Stimulated activated CD4-positive, alpha-beta T cell treated with anti-CD3 and anti-CD28 coated beads, Interleukin-1b, Interleukin-23, amount 100 ng/mL, for 48 hours (primary cell): Measurements from ENCODE around the gene SRXN1.

Experiments used
- DNase-seq: peaks from one replicate; pipeline ENCODE4 v3.0.0-alpha.2; 2020

Gene SRXN1

DNA sequence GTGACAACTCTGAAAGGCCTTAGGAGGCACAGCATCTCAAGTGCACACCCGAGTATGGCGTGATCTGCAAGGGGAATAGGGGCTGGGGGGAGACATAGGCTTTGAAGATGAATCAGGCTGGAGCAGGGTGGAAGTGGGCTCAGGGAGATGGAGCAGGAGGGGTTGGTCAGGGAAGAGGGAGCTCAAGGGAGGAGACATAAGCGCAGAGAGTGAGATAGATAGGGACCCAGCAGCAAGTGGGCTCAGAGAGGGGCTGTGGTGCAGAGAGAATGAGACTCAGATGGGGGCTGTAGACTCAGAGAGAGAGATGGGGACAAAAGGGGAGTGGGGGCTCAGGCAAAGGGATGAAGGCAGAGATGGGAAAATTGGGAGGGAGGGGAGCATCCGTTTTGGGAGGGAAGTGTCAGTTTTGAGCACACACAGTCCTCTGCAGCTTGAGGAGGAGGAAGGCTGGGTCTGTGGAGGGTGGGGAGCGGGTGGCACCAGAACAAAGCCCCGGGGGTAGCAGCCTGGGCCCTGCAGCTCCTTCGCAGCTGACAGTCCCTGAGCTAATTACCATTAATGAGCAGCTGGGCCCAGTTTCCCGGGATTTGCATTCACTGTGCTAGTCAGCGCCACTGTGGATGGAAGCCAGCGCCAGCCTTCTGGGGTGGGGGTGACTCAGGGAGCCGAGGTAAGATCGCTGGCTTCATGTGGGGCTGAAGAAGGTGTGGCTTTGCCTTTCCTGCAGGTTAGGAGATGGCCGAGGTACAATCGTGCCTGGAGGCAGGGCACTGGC lies 18.7 kb downstream of the SRXN1 start:
- DNase-seq = no peak

- no peak for DNase-seq
Measured at GRCh38 chr20:631101-631500, 21.9 kb downstream of the SRXN1 start.

- DNase-seq = no peak
Measured at GRCh38 chr20:626579-626978, 26.4 kb downstream of the SRXN1 start.

DNA sequence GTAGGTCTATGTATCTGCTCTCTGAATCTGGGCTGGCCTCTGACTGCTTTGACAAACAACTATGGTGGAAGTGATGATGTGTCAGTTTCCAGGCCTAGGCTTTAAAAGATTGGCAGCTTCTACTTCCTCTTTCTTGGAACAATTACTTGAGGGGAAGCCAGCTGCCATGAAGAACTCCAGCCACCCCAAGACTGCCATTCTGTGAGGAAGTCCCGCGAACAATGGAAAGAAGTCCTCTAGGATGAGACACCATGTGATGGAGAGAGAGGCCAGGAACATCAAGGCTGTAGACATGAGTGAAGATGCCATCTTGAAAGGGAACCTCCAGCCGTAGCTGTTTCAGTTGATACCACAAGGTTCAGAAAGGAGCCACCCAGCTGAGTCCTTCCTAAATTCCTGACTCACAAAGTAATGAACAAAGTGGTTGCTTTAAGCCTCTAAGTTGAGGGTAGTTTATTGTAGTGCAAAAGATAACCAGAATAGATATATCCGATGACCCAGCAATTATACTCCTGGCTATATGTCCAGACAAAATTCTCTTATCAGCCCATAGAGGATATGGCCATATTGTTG lies 27.6 kb downstream of the SRXN1 start:
- no peak for DNase-seq

- no peak for DNase-seq
Measured at GRCh38 chr20:623704-624103, 29.3 kb downstream of the SRXN1 start.

DNA sequence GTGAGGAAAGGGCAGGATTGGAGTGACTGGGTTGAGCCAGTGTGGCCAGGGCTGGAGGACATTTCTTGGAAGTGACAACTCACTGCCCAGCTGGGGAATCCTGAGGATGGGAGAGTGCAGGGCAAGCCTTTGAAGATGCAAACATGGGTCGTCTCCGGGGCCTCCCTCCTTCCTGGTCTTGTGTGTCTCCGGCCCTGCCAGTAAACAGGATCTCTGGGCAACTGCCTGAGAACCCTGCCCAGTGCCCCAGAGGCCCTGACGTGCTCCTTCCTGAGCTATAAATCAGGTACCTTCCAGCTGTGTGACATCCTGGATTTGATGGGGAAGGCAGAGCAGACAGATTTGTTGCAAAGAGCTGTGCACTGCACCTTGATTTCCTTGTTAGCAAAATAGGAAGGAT lies 30.0 kb downstream of the SRXN1 start:
- no peak for DNase-seq

DNA sequence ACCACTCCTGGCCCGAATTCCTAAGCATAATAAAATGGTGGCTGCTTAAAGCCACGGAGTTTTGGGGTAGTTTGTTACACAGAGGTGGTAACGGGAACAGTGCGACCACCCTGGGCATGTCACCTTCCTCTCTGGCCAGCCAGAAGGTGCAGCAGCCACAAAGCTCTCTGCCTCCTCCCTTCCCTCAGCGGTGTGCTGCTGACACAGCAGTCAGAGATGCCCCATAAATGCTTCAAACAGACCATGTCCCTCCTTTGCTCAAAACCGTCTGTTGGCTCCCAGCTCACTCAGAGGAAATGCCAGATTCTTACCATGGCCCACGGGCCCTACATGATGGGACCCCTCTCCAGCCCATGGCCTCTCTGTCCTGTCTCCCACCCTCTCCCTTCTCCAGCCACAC lies 30.8 kb downstream of the SRXN1 start:
- no peak for DNase-seq

DNA sequence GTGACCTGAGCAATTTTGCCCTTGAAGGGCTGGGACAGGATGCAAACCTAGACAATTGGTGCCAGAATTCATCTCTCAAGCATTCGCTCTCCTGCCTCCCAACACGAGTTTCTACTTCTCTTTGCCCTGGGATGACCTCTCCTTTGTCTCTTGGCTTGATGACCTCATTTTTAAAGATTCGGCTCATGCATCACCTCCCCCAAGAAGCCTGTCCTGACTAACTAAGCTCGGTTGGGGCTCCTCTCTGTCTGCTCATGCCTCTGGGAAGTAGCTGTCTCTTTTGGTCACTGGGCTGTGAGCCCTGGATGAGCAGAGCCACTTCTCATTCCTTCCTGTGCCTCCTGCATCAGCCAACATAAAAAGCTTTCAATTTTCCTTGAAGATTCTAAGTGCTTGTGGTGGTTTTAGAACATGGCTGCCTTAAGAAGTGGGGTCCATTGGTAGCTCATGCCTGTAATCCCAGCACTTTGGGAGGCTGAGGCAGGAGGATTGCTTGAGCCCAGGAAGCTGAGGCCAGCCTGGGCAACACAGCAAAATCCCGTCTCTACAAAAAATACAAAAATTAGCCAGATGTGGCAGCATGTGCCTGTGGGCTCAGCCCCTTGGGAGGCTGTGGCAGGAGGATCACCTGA lies 31.8 kb downstream of the SRXN1 start:
- no peak for DNase-seq

GRCh38 chr20:620246-620645 lies 32.8 kb downstream of the SRXN1 start:
- no peak for DNase-seq

DNA sequence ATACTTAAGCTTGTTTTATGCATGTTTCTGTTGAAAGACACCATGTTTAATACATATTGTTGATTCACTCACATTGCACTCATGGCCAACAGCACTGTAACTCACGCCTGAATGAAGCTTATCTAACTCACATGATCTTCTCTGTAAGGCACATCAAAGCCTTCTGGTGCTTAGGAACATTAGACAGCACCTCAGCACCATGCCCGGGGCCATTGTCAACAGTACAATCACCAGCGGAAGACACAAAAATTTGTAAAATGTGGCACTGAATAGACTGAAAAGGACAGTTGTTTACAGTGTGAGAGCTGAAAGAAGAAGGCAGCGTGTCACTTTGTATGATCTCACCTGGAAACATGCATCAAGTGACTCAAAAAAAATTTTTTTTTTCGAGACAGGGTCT lies 34.0 kb downstream of the SRXN1 start:
- no peak for DNase-seq

GRCh38 chr20:617934-618690 lies 34.9 kb downstream of the SRXN1 start:
- DNase-seq = no peak

- no peak for DNase-seq
Measured at GRCh38 chr20:615514-615913, 37.5 kb downstream of the SRXN1 start.

DNA sequence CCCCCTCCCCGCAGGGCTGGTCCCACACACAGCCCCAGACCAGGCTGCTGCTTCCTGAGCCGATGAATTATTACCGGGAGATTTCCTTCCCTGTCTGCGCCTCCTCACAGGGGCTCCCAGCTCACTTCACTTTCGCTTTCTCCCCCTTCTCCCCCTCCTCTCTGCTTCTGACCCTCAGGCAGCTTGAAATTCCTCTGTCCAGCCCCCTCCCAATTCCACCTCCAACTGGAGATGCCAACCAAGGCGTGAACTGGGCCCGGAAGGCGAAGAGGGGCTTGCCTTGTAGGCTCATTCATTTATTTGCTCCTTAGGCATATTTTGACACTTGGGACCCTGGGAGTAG lies 41.2 kb downstream of the SRXN1 start:
- DNase-seq = no peak

GRCh38 chr20:611047-611842 lies 41.8 kb downstream of the SRXN1 start:
- no peak for DNase-seq

DNA sequence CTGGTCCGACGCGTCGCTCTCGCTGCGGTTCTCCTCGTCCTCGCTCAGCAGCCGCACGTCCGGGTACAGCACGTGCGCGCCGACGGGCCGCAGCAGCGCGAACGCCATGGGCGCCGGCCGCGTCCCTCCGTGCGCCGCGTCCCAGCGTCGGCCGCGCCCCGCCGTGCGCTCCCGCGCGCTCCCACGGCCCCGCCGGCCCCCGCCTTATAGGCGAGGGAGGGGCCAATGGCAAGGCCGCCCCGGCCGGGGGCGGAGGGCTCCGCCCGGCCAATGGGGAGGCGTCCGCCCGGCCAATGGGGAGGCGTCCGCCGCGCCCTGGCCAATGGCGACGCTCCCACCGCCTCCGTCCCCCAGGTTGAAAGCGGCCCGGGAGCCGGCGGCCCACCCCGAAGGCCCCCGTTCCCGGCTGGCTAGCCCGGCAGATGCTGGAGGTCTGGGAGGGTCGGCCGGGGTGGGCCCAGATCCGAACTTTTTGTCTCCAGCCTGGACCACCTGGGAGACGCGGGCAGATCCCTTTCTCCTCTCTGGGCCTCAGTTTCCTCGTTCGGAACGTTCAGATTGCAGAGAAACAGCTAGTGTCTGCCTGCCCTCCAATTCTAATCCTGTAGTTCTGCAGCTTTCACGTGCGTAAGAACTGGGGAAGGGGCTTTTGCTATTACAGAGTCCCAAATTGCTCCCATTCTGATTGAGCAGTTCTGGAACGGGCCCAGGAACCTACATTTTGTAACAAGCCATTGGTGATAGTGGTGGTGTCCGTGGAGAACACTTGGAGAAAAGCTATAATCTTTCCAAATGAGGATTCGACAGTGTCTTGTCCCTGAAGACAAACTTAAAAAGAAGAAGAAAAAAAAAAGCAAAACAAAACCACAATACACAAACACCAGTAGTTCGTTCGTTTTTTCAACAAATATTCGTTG lies 42.6 kb downstream of the SRXN1 start, which contains the start of gene TCF15:
TSS of gene TCF15 (minus strand) at position 180 of the 917 bp plus-strand sequence. CDS start at position 108, 72 bp downstream.
- DNase-seq = peak; percentile 15

DNA sequence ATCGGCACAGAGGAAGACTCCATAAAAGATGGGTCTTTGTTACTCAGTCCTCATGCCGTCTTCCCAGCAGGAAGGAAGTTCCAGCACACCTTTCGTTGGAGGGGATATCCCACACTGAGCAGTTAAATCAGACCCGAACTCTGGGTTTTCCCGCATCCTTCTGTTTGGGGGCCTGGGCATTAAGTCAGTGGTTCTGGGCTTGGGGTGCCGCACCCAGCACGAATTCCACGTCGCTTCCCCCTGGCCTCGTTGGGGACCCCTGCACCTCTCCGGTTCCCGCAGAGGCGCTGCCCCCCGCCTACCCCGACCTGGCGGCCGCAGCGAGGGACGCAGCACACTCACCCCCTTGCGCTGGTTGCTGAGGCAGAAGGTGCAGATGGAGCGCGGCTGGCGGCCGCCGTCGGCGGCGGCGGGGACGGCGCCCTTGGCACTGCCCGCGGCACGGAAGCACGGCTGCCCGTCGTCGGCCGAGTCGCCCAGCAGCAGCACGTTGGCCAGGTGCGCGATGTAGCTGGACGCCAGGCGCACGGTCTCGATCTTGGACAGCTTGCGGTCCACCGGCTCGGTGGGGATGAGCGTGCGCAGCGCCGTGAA lies 43.5 kb downstream of the SRXN1 start:
- DNase-seq = no peak

DNA sequence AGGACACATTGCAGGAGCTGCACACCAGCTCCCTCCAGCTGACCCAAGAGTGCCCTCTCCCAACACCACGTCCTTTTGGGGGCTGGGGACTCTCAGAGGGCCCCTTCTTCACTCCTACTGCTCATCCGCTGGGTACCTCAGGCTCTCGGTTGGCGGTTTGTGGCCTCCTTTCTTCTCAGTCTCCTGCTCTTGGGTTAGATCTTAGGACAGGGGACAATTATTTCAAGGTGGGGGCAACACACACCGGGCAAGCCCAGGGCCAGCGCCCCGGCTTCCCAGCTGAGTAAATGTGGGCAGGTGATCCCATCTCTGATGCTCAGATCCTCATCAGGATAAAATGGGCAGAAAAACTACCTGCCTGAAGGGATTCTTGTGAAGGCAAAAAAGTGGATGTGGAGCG lies 44.0 kb downstream of the SRXN1 start:
- DNase-seq = no peak

GRCh38 chr20:607476-607875 lies 45.5 kb downstream of the SRXN1 start:
- DNase-seq = no peak

DNA sequence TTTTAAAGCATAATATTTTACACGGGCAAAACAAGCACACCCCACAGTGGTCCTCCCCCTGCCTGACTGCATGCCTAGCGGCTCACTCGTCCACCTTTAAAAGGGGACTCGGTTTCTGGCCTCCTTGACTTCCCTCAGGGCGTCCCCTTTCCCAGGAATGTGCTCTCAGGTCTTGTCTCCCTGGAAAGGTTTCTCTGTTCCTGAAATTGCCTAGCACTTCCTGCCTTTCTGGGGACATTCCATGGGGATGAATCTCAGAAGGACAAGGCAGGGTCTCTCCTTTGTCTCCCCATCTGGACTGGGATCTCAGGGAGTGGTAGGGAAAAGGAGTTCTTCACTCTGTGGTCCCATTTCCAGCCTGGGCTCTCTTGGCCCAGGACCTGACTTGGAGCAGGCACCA lies 47.8 kb downstream of the SRXN1 start:
- DNase-seq = no peak

- no peak for DNase-seq
Measured at GRCh38 chr20:603116-603640, 49.8 kb downstream of the SRXN1 start.
